Measurements from ENCODE around the gene STPG4.
"Not testable (repeated sequence)": the region's sequence is repeated elsewhere in the genome, so short reads cannot be mapped to it uniquely, and the experiment has no call there.

The STPG4 gene

GRCh38 chr2:47172922-47173695 lies 18.0 kb upstream of the STPG4 start:
- DNase-seq: no peak

GRCh38 chr2:47172156-47172921 lies 17.2 kb upstream of the STPG4 start:
- no peak for DNase-seq

GRCh38 chr2:47169784-47170183 lies 14.7 kb upstream of the STPG4 start:
- DNase-seq: no peak

GRCh38 chr2:47168895-47169294 lies 13.8 kb upstream of the STPG4 start:
- not testable (repeated sequence) for DNase-seq

- no peak for DNase-seq
These were observed 12.0 kb upstream of the STPG4 start for GRCh38 chr2:47167149-47167548.

GRCh38 chr2:47165001-47165555 lies 10.0 kb upstream of the STPG4 start:
- no peak for DNase-seq

GRCh38 chr2:47162780-47163179 lies 7.7 kb upstream of the STPG4 start:
- DNase-seq: no peak

- no peak for DNase-seq
These were observed 6.4 kb upstream of the STPG4 start for GRCh38 chr2:47161475-47161874.

- DNase-seq: no peak
These were observed 5.6 kb upstream of the STPG4 start for GRCh38 chr2:47160660-47161059.

GRCh38 chr2:47160211-47160610 lies 5.1 kb upstream of the STPG4 start:
- no peak for DNase-seq

GRCh38 chr2:47159627-47160026 lies 4.5 kb upstream of the STPG4 start:
- no peak for DNase-seq

GRCh38 chr2:47158576-47158975 lies 3.5 kb upstream of the STPG4 start:
- no peak for DNase-seq

- no peak for DNase-seq
These were observed 2.3 kb downstream of the STPG4 start for GRCh38 chr2:47152803-47153202.

- no peak for DNase-seq
These were observed 4.9 kb downstream of the STPG4 start for GRCh38 chr2:47150175-47150574.

GRCh38 chr2:47147021-47147420 lies 8.1 kb downstream of the STPG4 start:
- DNase-seq: no peak

- DNase-seq: no peak
These were observed 9.6 kb downstream of the STPG4 start for GRCh38 chr2:47145466-47145865.

GRCh38 chr2:47141520-47141919 lies 13.6 kb downstream of the STPG4 start:
- no peak for DNase-seq

- no peak for DNase-seq
These were observed 20.6 kb downstream of the STPG4 start for GRCh38 chr2:47134386-47135090.

GRCh38 chr2:47133046-47133445 lies 22.1 kb downstream of the STPG4 start:
- no peak for DNase-seq

- DNase-seq: no peak
These were observed 25.9 kb downstream of the STPG4 start for GRCh38 chr2:47129191-47129706.

GRCh38 chr2:47128705-47129104 lies 26.4 kb downstream of the STPG4 start:
- no peak for DNase-seq

- DNase-seq: no peak
These were observed 27.1 kb downstream of the STPG4 start for GRCh38 chr2:47127862-47128543.

- DNase-seq: no peak
These were observed 28.3 kb downstream of the STPG4 start for GRCh38 chr2:47126783-47127182.

Measured in eye (tissue), 1 donor.